Measurements from ENCODE around the gene SRSF9.
A peak's percentile ranks its signal among the peaks of the same experiment; 100 is the strongest.
"Not testable (repeated sequence)": the region's sequence is repeated elsewhere in the genome, so short reads cannot be mapped to it uniquely, and the experiment has no call there.

SRSF9 gene

GRCh38 chr12:120469450-120470149 is at the start of gene SRSF9:
SRSF9 (minus strand) TSS chr12:120469748; CDS start chr12:120469609, 139 bp downstream.
- DNase-seq, result peak; percentile 96

GRCh38 chr12:120519324-120519723 is 49.8 kb upstream of the SRSF9 start:
- DNase-seq, result not testable (repeated sequence)

DNA sequence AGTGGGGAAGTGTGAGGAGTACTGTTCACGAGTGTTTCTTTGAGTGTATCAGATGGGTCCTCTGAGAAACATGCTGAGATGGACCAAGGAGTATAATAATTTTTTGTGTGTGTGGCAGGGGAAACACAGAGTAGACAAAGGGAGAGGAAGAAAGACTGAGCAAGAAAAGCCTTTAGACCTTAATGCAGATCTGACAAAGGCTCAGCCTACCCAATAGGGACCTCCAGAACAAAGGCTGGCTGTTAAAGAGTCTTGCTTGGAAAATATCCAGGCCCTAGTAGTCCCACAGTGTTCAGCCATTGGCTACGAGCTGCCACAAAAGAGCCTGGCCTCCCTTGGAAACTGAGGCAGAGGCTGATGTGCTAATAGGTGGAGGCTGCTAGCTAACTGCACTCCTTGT is 45.9 kb upstream of the SRSF9 start:
- no peak for DNase-seq

- no peak for DNase-seq
These were observed 44.5 kb upstream of the SRSF9 start for GRCh38 chr12:120514002-120514401.

- DNase-seq, result no peak
These were observed 39.0 kb upstream of the SRSF9 start for GRCh38 chr12:120508537-120508936.

DNA sequence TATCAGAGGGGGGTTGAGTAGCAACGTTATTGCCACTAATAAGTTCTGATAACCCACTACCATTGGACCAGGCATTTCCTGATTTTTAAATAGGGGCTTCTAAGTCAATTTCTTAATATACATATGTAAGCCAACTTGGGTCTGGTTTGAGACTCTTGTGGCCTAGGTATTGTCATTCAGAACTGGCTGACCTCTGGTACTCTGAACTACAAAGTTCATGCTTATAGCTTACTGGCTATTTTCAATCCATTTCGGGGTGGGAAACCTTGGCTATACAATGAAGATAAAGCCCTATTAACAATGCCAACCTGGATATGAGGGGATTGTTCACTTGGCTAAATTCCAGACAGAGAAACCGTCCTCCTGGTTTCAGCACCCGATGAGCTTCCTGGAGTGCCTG is 35.0 kb upstream of the SRSF9 start:
- DNase-seq, result no peak

DNA sequence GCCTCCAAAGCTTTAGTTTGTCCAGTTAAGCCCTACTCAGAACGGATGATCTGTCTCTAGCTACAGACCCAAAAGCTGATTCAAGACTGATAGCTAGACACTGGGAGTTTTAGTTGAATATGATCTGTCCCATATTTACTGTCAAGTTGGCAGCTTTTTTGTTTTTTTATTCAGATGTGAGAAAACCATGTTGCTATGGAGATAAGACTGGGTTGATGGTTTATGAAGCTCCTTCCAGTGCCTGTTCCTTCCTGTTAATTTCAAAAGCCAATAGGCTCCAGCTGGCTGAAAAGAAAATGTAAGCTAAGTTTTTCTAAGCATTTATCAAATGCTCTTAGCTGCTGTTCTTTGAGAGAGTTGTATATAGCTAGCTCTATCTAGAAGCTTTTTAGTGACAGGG is 31.0 kb upstream of the SRSF9 start:
- no peak for DNase-seq

- DNase-seq, result no peak
These were observed 29.4 kb upstream of the SRSF9 start for GRCh38 chr12:120498870-120499515.

GRCh38 chr12:120497524-120498150 is 28.1 kb upstream of the SRSF9 start:
- no peak for DNase-seq

DNA sequence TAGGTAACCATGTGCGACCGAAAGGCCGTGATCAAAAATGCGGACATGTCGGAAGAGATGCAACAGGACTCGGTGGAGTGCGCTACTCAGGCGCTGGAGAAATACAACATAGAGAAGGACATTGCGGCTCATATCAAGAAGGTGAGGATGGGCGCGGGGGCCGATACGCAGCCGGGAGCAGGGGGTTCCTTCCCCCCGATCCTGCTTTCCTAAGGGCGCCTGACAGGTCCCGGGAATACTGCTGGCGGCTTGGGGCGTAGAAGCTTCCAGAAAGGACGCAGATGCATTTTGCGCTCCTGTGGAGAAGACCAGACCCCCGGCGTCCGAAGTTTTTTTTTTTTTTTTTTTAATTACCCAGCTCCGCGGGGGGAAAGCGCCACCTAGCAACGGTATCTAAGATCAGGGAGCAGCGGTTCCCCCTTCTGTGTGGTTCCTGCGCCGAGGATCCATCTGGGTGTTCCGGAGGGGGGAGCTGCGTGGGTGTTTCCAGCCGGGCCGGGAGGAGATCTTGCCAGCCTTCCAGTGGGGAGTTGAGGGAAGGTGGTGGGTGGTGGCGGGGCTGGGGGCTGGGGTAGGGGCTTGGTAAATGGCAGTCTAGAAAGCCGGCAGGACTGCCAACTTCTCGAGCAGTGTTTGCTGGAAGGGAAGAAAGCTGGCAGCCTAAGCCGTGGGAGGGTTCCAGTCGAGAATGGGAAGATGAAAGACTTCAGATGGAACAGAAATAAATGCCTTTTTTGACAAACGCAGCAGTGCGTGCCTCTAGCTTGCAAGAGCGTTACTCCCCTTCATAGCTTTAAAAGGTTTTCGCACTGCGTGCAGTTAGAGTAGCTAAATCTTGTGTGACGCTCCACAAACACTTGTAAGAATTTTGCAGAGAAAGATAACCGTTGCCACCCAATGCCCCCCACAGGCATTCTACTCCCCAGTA is 27.1 kb upstream of the SRSF9 start:
- DNase-seq, result peak; percentile 42

DNA sequence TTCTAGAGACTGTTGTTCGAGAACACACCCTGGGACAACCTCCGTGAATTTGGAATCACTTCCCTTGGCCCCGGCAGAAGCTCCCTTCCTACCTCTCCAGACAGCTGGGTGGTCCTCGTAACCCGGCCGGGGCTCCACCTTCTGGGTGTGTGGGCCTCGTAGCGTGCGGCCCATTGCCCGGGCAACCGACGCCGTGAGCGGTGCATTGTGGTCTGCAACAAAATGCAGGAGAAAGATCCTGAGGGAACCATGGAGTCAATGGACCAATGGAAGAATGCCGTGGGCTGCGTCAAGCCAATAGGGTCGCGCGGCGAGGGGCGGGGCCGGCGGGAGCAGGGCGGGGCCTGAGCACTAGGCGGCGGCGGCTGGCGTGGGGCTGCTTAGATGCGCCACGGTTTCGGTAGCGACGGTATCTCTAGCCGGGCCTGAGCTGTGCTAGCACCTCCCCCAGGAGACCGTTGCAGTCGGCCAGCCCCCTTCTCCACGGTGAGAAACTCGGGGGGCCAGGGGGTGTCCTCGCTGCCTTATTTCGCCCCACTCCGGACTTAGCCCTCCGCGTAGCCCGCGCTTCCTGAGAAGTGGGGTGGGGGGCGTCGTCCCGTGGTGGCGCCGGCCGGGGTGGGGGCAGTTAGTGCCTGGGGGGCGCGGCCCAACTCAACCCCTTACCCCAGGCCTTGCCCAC is 26.3 kb upstream of the SRSF9 start, which contains the start of gene DYNLL1:
Gene DYNLL1, plus strand, starts transcription at position 383 of the 682 bp plus-strand sequence. CDS start 309 bp downstream, outside the sequence.
- peak; percentile 97 for DNase-seq

DNA sequence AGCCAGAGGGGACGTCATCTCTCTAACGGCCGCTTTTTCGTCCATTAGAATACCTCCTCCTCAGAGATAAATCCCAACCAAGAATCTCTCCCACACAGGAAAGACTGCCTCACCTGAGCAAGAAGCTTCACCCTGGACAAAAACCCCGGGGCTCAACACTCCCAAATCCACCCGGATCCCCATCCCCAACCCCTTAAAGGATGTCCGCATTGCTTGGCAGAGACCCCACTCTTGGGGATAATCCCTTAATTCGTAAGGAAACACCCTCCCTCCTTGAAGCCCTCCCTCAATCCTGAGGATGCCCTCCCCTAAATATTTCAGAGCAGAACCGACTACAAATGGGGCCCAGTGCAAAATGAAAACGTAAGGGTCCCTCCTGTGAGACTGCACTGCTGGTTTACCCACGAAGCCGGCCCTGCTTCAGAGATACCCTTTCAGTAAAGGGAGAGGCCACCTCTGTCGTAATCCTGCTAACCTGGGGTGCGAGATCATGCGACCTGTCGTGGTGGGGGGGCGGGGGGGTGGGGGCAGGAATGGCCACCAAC is 25.7 kb upstream of the SRSF9 start:
- DNase-seq, result no peak

- no peak for DNase-seq
These were observed 21.4 kb upstream of the SRSF9 start for GRCh38 chr12:120490833-120491512.

- no peak for DNase-seq
These were observed 20.8 kb upstream of the SRSF9 start for GRCh38 chr12:120490325-120490724.

- no peak for DNase-seq
These were observed 19.5 kb upstream of the SRSF9 start for GRCh38 chr12:120489018-120489417.

- DNase-seq, result no peak
These were observed 18.6 kb upstream of the SRSF9 start for GRCh38 chr12:120488057-120488640.

DNA sequence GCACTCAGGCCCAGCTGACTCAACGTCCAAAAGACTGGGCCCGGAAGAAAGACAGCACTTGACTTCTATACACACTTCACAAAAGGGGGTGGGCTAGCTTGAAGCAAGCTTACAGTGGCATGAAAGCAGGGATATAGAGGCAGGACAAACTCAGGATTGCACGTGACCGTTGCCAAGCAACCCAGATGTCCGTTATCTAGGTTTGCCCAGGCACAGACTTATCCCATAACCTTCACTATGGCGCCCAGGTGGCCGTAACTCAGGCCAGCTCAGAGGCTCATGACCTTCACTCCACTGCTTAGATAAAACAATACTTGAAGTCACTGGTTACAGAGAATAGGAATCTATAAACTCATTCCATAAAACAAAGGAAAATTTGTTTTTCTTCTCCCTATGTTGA is 18.0 kb upstream of the SRSF9 start:
- not testable (repeated sequence) for DNase-seq

GRCh38 chr12:120485961-120486881 is 16.7 kb upstream of the SRSF9 start:
- no peak for DNase-seq

DNA sequence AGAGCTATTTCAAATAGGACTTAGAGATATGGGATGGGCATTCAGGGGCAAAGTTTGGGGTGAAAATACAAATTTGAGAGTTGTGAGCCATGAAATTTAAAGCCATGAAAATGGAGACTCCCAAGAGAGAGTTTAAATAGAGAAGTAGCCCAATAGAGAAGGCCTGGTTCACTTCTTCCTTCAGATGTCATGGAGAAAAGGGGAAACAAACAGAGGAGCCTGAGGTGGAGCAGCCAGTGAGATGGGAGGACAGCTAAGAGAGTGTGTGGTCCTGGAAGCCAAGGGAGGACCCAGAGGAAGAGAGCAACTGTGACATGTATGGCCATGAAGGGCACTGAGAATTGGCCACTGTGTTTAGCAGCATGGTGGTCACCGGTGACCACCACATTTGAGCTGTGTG is 14.1 kb upstream of the SRSF9 start:
- DNase-seq, result no peak
